Loucy (cell line): Measurements from ENCODE around the gene PITRM1.
"Not testable (repeated sequence)": the region's sequence is repeated elsewhere in the genome, so short reads cannot be mapped to it uniquely, and the experiment has no call there.

Experiments
- CTCF ChIP-seq: fragments of 200-600 bp; sonication (generic); conservative IDR thresholded peaks from 2 replicates; pipeline ENCODE4 v1.5.1; 2014; ENCODE audit warnings: mild to moderate bottlenecking, antibody characterized with exemption, low read length
- EZH2phosphoT487 ChIP-seq: fragments of 200-600 bp; IDR thresholded peaks from 2 replicates; pipeline ENCODE4 v1.6.1; 2018; ENCODE audit warnings: antibody characterized with exemption, mild to moderate bottlenecking, moderate library complexity, borderline replicate concordance

GRCh38 chr10:3171488-3171887 is 1.1 kb downstream of the PITRM1 start:
- not testable (repeated sequence) for TF ChIP-seq CTCF, EZH2phosphoT487
